SIG-M5 treated with dmso at 0.1 percent for 504 hours (cell line): ENCODE data around the gene EPM2AIP1.
"Not testable (repeated sequence)": the region's sequence is repeated elsewhere in the genome, so short reads cannot be mapped to it uniquely, and the experiment has no call there.

Experiments
- DNase-seq: peaks from one replicate; lab custom pipeline; 2025; ENCODE audit not compliant: unreplicated experiment; lab: John Stamatoyannopoulos, UW

EPM2AIP1 gene

DNA sequence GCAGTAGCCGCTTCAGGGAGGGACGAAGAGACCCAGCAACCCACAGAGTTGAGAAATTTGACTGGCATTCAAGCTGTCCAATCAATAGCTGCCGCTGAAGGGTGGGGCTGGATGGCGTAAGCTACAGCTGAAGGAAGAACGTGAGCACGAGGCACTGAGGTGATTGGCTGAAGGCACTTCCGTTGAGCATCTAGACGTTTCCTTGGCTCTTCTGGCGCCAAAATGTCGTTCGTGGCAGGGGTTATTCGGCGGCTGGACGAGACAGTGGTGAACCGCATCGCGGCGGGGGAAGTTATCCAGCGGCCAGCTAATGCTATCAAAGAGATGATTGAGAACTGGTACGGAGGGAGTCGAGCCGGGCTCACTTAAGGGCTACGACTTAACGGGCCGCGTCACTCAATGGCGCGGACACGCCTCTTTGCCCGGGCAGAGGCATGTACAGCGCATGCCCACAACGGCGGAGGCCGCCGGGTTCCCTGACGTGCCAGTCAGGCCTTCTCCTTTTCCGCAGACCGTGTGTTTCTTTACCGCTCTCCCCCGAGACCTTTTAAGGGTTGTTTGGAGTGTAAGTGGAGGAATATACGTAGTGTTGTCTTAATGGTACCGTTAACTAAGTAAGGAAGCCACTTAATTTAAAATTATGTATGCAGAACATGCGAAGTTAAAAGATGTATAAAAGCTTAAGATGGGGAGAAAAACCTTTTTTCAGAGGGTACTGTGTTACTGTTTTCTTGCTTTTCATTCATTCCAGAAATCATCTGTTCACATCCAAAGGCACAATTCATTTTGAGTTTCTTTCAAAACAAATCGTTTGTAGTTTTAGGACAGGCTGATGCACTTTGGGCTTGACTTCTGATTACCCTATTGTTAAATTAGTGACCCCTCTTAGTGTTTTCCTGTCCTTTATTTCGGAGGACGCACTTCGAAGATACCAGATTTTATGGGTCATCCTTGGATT, 674 bp upstream of the EPM2AIP1 start, which contains the start of gene MLH1:
TSS of gene MLH1 (plus strand) at position 193 of the 958 bp plus-strand sequence. CDS start at position 223, 30 bp downstream.
- DNase-seq, result no peak

DNA sequence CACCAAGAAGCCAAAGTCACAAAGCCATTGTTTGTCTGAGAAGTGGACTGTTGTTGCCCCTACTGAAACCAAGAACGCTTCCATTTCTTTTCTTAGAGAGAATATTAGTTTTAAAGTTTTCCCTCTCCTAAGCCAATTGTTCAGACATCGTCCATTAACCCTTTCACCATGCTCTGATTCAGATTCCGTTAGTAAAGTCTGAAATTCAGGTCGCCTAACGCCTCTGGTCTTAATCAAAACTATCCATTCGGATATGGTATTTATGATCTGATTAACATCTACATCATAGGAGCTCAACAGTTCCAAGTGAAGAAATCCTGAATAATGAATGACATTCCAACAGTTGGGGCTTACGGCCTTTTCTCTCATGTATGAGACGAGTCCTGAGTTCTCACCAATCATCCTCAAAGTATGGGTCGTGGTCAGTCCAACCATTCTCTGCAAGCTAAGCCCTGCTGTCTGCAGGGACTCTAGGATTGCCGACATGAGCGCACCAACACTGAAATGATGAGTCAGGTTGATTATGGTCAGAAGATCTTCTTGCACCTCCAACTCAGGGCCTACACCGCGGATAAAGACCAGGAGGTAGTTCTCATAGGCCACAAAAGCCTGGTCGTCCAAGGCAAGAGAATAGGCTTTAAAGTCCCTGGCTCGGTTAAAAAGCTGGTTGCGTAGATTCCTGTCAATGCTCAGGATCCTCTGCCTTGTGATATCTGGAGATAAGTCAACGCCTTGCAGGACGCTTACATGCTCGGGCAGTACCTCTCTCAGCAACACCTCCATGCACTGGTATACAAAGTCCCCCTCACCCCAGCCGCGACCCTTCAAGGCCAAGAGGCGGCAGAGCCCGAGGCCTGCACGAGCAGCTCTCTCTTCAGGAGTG, 767 bp downstream of the EPM2AIP1 start:
- no peak for DNase-seq

DNA sequence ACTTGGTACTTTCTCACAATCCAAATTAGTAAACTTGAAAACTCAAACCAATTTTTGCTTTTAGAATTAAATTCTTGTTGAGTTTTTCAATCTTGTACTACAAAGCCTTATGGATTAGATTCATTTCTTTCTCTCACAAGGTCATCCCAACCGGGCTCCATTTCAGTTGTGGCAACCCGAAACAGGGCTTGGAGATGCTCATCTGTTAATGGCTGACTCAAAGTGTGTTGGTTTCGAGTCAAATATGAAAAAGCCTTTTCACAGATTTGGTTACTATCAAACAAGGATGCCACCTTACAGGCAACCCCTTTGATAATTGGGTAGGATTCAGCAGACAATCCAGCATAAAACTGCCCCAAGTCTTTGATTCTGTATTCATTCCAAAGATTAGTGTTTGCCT, 1.8 kb downstream of the EPM2AIP1 start:
- no peak for DNase-seq

- DNase-seq, result no peak
Measured at GRCh38 chr3:36989568-36989967, 3.4 kb downstream of the EPM2AIP1 start.

DNA sequence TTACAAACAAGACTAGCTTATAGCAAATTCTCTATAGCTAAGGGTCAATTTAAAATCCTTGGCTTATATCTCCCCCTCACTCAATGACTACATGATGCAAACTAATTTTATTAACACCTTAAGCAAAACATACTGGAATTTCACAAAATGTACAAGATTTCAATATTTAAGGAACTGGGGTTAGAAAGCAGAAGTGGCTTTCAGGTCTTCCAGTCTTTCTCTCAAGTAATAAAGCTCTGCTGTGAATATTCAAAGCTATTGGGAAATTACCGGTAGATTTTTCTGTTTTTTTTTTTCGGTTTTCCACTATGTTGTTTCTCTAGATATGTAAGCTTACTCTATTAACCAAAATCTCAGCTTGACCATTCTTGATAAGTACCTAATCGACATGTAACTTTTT, 3.9 kb downstream of the EPM2AIP1 start:
- DNase-seq, result no peak

DNA sequence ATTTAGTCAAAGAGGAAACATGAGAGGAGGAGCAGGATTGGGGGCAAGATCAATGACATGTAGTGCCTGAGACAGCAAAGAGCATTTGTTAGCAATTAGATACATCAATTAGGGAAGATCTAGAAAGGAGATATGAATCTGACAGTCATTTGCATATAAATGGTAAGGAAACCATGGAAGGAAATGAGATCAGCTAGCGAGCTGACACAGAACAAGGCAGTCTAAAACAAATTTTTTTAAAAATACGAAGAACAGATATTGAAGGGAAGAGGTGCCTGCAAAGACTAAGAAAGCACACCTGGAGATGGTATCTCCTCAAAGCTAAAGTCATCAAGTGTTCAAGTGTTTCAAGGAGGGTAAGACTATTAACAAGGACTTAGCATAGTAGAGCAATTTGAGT, 4.6 kb downstream of the EPM2AIP1 start:
- no peak for DNase-seq

- DNase-seq, result no peak
Measured at GRCh38 chr3:36981006-36981405, 11.9 kb downstream of the EPM2AIP1 start.

DNA sequence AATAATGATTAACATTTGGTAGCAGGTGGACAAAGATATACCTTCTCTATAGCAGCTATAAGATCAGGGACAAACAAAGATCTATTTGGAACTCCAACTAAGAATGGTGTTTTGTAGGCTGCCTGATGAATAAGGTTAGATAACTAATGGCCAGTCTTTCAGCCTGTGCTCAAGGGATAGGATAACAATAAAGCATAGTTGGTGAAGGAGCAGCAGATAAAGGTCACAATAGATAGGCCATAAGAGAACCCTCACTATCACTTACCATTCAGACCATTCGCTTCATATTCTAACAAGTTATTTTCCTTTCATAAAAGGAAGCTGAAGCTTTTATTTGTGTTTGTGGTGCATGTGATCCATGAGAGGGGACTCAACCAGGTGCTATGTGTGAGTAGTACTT, 19.8 kb downstream of the EPM2AIP1 start:
- DNase-seq, result no peak

GRCh38 chr3:36972163-36972562, 20.8 kb downstream of the EPM2AIP1 start:
- no peak for DNase-seq

DNA sequence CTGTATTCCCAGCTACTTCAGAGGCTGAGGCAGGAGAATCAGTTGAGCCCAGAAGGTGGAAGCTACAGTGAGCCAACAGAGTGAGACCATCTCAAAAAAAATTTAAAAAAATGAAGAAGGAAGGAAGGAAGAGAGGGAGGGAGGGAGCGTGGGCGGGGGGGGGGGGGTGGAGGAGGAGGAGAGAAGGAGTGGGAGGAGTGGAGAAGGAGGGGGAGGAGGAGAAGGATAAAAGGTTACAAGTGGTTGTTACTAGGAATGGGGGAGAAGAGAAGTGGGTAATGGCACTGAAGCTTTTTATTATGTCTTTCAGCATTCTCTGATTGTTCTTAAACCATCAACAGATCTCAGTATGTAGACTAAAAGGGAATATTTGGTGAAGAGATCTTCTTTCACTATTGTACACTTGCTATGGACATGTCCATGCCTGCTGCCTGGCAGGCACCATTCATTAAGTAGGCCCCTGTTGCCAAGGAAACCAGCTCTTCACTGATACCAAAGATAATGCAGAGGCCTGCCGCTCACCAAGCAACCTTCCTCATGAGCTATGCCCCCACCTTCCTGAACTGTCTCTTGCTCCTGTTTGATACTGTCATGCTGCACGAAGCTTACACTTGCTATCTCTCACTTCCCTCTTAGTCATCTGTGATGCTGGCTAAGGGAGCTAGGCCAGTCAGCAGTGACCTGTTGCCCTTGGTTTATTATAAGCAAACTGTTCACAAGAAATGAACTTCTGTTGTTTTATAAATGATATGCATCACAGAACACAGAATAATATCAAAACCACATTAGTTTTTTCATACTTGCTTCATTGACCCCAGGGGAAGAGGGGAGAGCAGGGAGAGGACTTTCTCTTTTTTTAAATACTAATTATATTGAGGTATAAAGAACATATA, 23.1 kb downstream of the EPM2AIP1 start:
- DNase-seq, result peak; percentile 89

DNA sequence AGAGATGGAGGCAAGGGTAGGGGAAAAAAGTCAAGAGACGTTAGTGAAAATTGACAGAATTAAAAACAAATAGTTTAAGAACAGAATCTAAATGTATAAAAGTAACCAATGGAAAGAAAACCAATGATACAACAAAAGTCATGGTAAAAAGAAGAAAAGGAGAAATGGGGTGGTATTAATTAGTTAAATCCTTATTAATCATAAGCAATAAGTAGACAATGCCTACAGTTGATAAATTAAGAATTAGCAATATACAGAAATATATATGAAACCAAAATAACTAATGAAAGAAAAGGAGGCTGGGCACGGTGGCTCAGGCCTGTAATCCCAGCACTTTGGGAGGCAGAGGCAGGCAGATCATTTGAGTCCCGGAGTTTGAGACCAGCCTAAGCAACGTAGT, 23.8 kb downstream of the EPM2AIP1 start:
- no peak for DNase-seq

GRCh38 chr3:36965440-36965839, 27.5 kb downstream of the EPM2AIP1 start:
- DNase-seq, result no peak

- no peak for DNase-seq
Measured at GRCh38 chr3:36964817-36965216, 28.1 kb downstream of the EPM2AIP1 start.

GRCh38 chr3:36964331-36964730, 28.6 kb downstream of the EPM2AIP1 start:
- DNase-seq, result no peak

GRCh38 chr3:36963008-36963407, 29.9 kb downstream of the EPM2AIP1 start:
- not testable (repeated sequence) for DNase-seq

DNA sequence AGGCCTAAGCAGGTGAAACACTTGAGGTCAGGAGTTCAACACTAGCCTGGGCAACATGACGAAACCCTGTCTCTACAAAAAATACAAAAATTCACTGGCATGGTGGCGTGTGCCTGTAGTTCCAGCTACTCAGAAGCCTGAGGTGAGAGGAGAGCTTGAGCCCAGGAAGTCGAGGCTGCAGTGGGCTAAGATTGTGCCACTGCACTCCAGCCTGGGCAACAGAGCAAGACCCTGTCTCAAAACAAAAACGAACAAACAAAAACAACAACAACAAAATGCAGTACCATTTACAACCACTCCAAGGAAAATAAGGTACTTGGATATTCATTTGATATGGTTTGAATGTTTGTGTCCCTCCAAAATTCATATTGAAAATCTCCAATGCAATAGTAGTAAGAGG, 32.4 kb downstream of the EPM2AIP1 start:
- no peak for DNase-seq

GRCh38 chr3:36959821-36960220, 33.1 kb downstream of the EPM2AIP1 start:
- DNase-seq, result no peak

GRCh38 chr3:36957862-36958686, 34.9 kb downstream of the EPM2AIP1 start:
- DNase-seq, result no peak

- no peak for DNase-seq
Measured at GRCh38 chr3:36957063-36957462, 35.9 kb downstream of the EPM2AIP1 start.

DNA sequence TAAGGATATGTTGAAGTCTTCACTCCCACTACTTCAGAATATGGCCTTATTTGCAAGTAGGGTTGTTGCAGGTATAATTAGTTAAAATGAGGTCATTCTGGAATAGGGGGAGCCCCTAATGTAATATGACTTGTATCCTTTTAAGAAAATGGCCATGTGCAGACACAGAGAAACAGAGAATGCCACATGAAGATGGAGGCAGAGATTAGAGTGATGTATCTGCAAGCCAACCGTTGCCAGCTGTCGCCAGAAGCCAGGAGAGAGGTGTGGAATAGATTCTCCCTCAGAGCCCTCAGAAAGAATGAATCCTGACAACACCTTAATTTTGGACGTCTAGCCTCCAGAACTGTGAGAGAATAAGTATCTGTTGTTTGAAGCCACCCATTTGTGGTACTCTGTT, 36.8 kb downstream of the EPM2AIP1 start:
- no peak for DNase-seq
